HCT116 (cell line): Measurements from ENCODE around the gene MCRIP2. TPM values are rescaled to one million over a fixed set of nuclear protein-coding genes. Genes with fewer than 3 reads are reported as not detected.

Source experiments
- ATAC-seq: fragments of 200-7000 bp; cut with Tn5 transposase; 2 replicates; pipeline ENCODE4 v1.9.1; 2020; ENCODE audit warnings: mild to moderate bottlenecking, moderate library complexity
- BruUV-seq: library from RNA; stranded (reverse); fragments of 400-500 nt; replicated peaks from 2 replicates; lab custom pipeline; 2021; lab: Mats Ljungman, UMichigan
- CTCF ChIA-PET: fragments of 300-600 bp; sonication (Branson Sonifier 250); formaldehyde crosslinking; loops from one replicate; lab custom pipeline; 2021; ENCODE audit warnings: antibody characterized with exemption; lab: Charles Lee
- POLR2A ChIA-PET: fragments of 300-600, 350-600 bp; sonication (Branson Sonifier 250); formaldehyde crosslinking; loops from one replicate; lab custom pipeline; 2021; ENCODE audit warnings: antibody characterized with exemption; lab: Charles Lee
- RAD21 ChIA-PET, 2 experiments: fragments of 300-600 bp; sonication (Branson Sonifier 250); formaldehyde crosslinking; loops; one replicate each; lab custom pipeline; 2023; ENCODE audit warnings: low total read pairs in 2 of 2; ENCODE audit not compliant: uncharacterized antibody in 2 of 2, unreplicated experiment in 2 of 2, low non-redundant PET in 1 of 2; lab: Charles Lee
- DNase-seq: peaks from one replicate; pipeline ENCODE4 v3.0.0-alpha.2; 2010; ENCODE audit warnings: low read depth, low spot score
- H2AFZ ChIP-seq: fragments of 200-600 bp; shearing (Covaris generic), sonication (generic); 2 replicates; pipeline ENCODE4 v1.6.1; 2017; ENCODE audit warnings: low read depth, mixed run types, mixed read lengths, antibody characterized with exemption, low read length; ENCODE audit not compliant: poor library complexity, severe bottlenecking
- H3K27ac ChIP-seq: 2 replicates; pipeline ENCODE4 v1.5.1; 2012; ENCODE audit warnings: low read depth, low read length
- H3K27me3 ChIP-seq: fragments of 200-600 bp; sonication (generic); 2 replicates; pipeline ENCODE4 v1.6.1; 2016; ENCODE audit warnings: mixed run types, low read length, mixed read lengths; ENCODE audit not compliant: insufficient read depth
- H3K36me3 ChIP-seq, 2 experiments: fragments of 200-500 bp in 1 of 2; fragments of 200-600 bp in 1 of 2; sonication (Bioruptor generic) in 1 of 2; sonication (generic) in 1 of 2; 2 replicates each; pipeline versions ENCODE4 v1.5.1 to v1.6.1; 2014 to 2016; ENCODE audit warnings: low read length in 2 of 2, inconsistent platforms in 1 of 2, mixed read lengths in 1 of 2, mixed run types in 1 of 2; ENCODE audit not compliant: insufficient read depth in 2 of 2, control insufficient read depth in 1 of 2
- H3K4me1 ChIP-seq, 2 experiments: fragments of 200-600 bp in 1 of 2; sonication (generic) in 1 of 2; 2 replicates each; pipeline versions ENCODE4 v1.5.1 to v1.6.1; 2012 to 2017; ENCODE audit warnings: low read length in 2 of 2, inconsistent platforms in 1 of 2, mild to moderate bottlenecking in 1 of 2, mixed read lengths in 1 of 2, mixed run types in 1 of 2, moderate library complexity in 1 of 2; ENCODE audit not compliant: insufficient read depth in 2 of 2, control insufficient read depth in 1 of 2
- H3K4me2 ChIP-seq: fragments of 200-600 bp; sonication (generic); 2 replicates; pipeline ENCODE4 v1.6.1; 2017; ENCODE audit warnings: mixed run types, low read length, mixed read lengths
- H3K4me3 ChIP-seq, 2 experiments: fragments of 200-600 bp in 1 of 2; sonication (generic) in 1 of 2; replicated peaks in 1 of 2; 2 replicates each; pipeline ENCODE4 v1.5.1; 2011 to 2016; ENCODE audit warnings: low read length in 2 of 2, control low read depth in 1 of 2, low read depth in 1 of 2, mild to moderate bottlenecking in 1 of 2, mixed read lengths in 1 of 2, mixed run types in 1 of 2
- H3K79me2 ChIP-seq: fragments of 200-600 bp; sonication (generic); 2 replicates; pipeline ENCODE4 v1.6.1; 2017; ENCODE audit warnings: mild to moderate bottlenecking, mixed run types, low read length, moderate library complexity, mixed read lengths; ENCODE audit not compliant: insufficient read depth
- H3K9ac ChIP-seq: fragments of 200-600 bp; sonication (generic); 2 replicates; pipeline ENCODE4 v1.6.1; 2016; ENCODE audit warnings: low read length, mixed read lengths
- H3K9me2 ChIP-seq: fragments of 200-600 bp; sonication (generic), shearing (Covaris generic); 2 replicates; pipeline ENCODE4 v1.6.1; 2017; ENCODE audit warnings: mixed run types, mild to moderate bottlenecking, moderate library complexity; ENCODE audit not compliant: insufficient read depth
- H3K9me3 ChIP-seq, 2 experiments: fragments of 200-500 bp in 1 of 2; fragments of 200-600 bp in 1 of 2; sonication (Bioruptor generic) in 1 of 2; sonication (generic) in 1 of 2; 2 replicates each; pipeline ENCODE4 v1.6.1; 2014 to 2017; ENCODE audit warnings: low read length in 2 of 2, mixed read lengths in 2 of 2, inconsistent platforms in 1 of 2, low read depth in 1 of 2, mild to moderate bottlenecking in 1 of 2, mixed run types in 1 of 2, moderate library complexity in 1 of 2; ENCODE audit not compliant: control insufficient read depth in 1 of 2, insufficient read depth in 1 of 2
- H4K20me1 ChIP-seq: fragments of 200-600 bp; sonication (generic), shearing (Covaris generic); 2 replicates; pipeline ENCODE4 v1.6.1; 2017; ENCODE audit warnings: mixed run types, mild to moderate bottlenecking, moderate library complexity; ENCODE audit not compliant: insufficient read depth
- ATF3 ChIP-seq: IDR thresholded peaks from 2 replicates; pipeline ENCODE4 v1.6.1; 2012
- CEBPB ChIP-seq: IDR thresholded peaks from 2 replicates; pipeline ENCODE4 v1.6.1; 2012; ENCODE audit warnings: low read depth
- EGR1 ChIP-seq: IDR thresholded peaks from 2 replicates; pipeline ENCODE4 v1.6.1; 2012; ENCODE audit warnings: low read depth
- EZH2phosphoT487 ChIP-seq: fragments of 200-600 bp; IDR thresholded peaks from 2 replicates; pipeline ENCODE4 v1.6.1; 2018; ENCODE audit warnings: antibody characterized with exemption, borderline replicate concordance
- MAX ChIP-seq: IDR thresholded peaks from 2 replicates; pipeline ENCODE4 v1.6.1; 2012
- POLR2AphosphoS5 ChIP-seq: IDR thresholded peaks from 2 replicates; pipeline ENCODE4 v1.6.1; 2011; ENCODE audit warnings: mild to moderate bottlenecking, low read depth, low read length, moderate library complexity
- RAD21 ChIP-seq: IDR thresholded peaks from 2 replicates; pipeline ENCODE4 v1.6.1; 2012; ENCODE audit warnings: low read depth, mild to moderate bottlenecking
- REST ChIP-seq: IDR thresholded peaks from 2 replicates; pipeline ENCODE4 v1.6.1; 2012; ENCODE audit warnings: low read depth
- SIN3A ChIP-seq: IDR thresholded peaks from 2 replicates; pipeline ENCODE4 v1.6.1; 2012; ENCODE audit warnings: low read depth
- TCF7L2 ChIP-seq: IDR thresholded peaks from 2 replicates; pipeline ENCODE4 v1.7.0; 2011; ENCODE audit warnings: borderline replicate concordance, inconsistent platforms; ENCODE audit not compliant: insufficient read depth, insufficient read length; ENCODE audit errors: extremely low read depth
- YY1 ChIP-seq: IDR thresholded peaks from 2 replicates; pipeline ENCODE4 v1.6.1; 2011; ENCODE audit warnings: low read length, low read depth, moderate library complexity, mild to moderate bottlenecking; ENCODE audit not compliant: insufficient replicate concordance; ENCODE audit errors: extremely low read depth
- ZFX ChIP-seq: fragments of 450-650 bp; IDR thresholded peaks from 2 replicates; pipeline ENCODE4 v1.6.1; 2017
- ZNF274 ChIP-seq: fragments of 200-500 bp; sonication (Bioruptor generic); IDR thresholded peaks from 2 replicates; pipeline ENCODE4 v1.6.1; 2014; ENCODE audit warnings: mild to moderate bottlenecking, low read depth, low read length, inconsistent platforms
- intact Hi-C: fragments of 100-400 bp; cut with micrococcal nuclease; formaldehyde crosslinking; loops from 2 replicates; pipeline ENCODE4 v1.10.0; 2022
- total RNA-seq: library from RNA; stranded (reverse); gene quantifications from one replicate; pipeline ENCODE4 v1.2.1, GENCODE V29; 2021; ENCODE audit not compliant: unreplicated experiment

The MCRIP2 gene
- total RNA-seq, 1 experiment from 2014 or later = 34.9 TPM

- Histone ChIP-seq H2AFZ (no peak overlapping the region), H3K4me2 (no peak overlapping the region), H3K27ac (no peak overlapping the region), H3K9me3 (no peaks in the 10 kb centered on the region), H3K4me3 (no peak overlapping the region), H3K9me2 (no peaks in the 10 kb centered on the region), H3K36me3 (peaks cover 0 to 4% of the 10 kb centered on the region in 2 experiments; a peak in 1 of 4 replicates), H3K4me1 (peaks cover 0 to 5% of the 10 kb centered on the region in 2 experiments; a peak in 1 of 4 replicates), H4K20me1 (no peaks in the 10 kb centered on the region), H3K9ac (no peak overlapping the region), H3K79me2 (peaks cover 21% of the 10 kb centered on the region), H3K27me3 (no peaks in the 10 kb centered on the region)
- RAD21 ChIA-PET = no interaction called here
- ATAC-seq (no peak), DNase-seq (no peak)
- TSS peak; percentile 21 for BruUV-seq
- no peak for TF ChIP-seq ZFX
- no peak for TF ChIP-seq EGR1
- no peak for TF ChIP-seq RAD21
- no peak for TF ChIP-seq TCF7L2
- no peak for TF ChIP-seq ATF3
- no peak for TF ChIP-seq POLR2AphosphoS5
- TF ChIP-seq REST = no peak
- no peak for TF ChIP-seq SIN3A
- no peak for TF ChIP-seq CEBPB
- TF ChIP-seq ZNF274 = no peak
- no peak for TF ChIP-seq MAX
- no peak for TF ChIP-seq YY1
- no peak for TF ChIP-seq EZH2phosphoT487
- CTCF ChIA-PET = no interaction called here
- POLR2A ChIA-PET = no interaction called here
- intact Hi-C loops = no loop called here
Measured at GRCh38 chr16:673399-673991, 31.9 kb downstream of the MCRIP2 start.
